Measurements from ENCODE around the gene UNC13D.

GRCh38 chr17:75808549-75808904, 35.7 kb downstream of the UNC13D start:
- TF ChIP-seq, protein P1, sequence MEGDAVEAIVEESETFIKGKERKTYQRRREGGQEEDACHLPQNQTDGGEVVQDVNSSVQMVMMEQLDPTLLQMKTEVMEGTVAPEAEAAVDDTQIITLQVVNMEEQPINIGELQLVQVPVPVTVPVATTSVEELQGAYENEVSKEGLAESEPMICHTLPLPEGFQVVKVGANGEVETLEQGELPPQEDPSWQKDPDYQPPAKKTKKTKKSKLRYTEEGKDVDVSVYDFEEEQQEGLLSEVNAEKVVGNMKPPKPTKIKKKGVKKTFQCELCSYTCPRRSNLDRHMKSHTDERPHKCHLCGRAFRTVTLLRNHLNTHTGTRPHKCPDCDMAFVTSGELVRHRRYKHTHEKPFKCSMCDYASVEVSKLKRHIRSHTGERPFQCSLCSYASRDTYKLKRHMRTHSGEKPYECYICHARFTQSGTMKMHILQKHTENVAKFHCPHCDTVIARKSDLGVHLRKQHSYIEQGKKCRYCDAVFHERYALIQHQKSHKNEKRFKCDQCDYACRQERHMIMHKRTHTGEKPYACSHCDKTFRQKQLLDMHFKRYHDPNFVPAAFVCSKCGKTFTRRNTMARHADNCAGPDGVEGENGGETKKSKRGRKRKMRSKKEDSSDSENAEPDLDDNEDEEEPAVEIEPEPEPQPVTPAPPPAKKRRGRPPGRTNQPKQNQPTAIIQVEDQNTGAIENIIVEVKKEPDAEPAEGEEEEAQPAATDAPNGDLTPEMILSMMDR (IDR thresholded peaks at IDR 0.05; ENCODE audit: poor library complexity, severe bottlenecking), result no peak
- no peak for TF ChIP-seq EZH2 (IDR thresholded peaks at IDR 0.05; ENCODE audit: borderline replicate concordance, insufficient read depth, low read length, poor library complexity, severe bottlenecking)
- TF ChIP-seq POLR2AphosphoS5 (IDR thresholded peaks at IDR 0.05), result no peak
- TF ChIP-seq RAD21 (conservative IDR thresholded peaks at IDR 0.05), result no peak
- TF ChIP-seq SMC3 (conservative IDR thresholded peaks at IDR 0.05; ENCODE audit: poor library complexity), result no peak
- no peak for TF ChIP-seq REST (IDR thresholded peaks at IDR 0.05; ENCODE audit: borderline replicate concordance)
